Common myeloid progenitor, CD34-positive (primary cell): ENCODE results near the gene YBX3.
A peak's percentile ranks its signal among the peaks of the same experiment; 100 is the strongest.

ENCODE experiments used
- CTCF ChIA-PET: fragments of 350-600 bp; sonication (Branson Sonifier 250); formaldehyde crosslinking; loops from one replicate; lab custom pipeline; 2021; ENCODE audit warnings: antibody characterized with exemption; lab: Charles Lee
- POLR2A ChIA-PET: fragments of 350-600 bp; sonication (Branson Sonifier 250); formaldehyde crosslinking; loops from one replicate; lab custom pipeline; 2021; ENCODE audit warnings: antibody characterized with exemption; lab: Charles Lee
- DNase-seq, 3 donors: peaks; one replicate each; pipeline versions ENCODE4 v3.0.0 to v3.0.0-alpha.2; 2013
- H3K27ac ChIP-seq, 2 experiments: 1 replicate in 1 of 2; 2 replicates in 1 of 2; pipeline ENCODE4 v1.7.0; 2013; ENCODE audit warnings: inconsistent platforms in 2 of 2, low read length in 2 of 2, mild to moderate bottlenecking in 2 of 2, low read depth in 1 of 2, moderate library complexity in 1 of 2; ENCODE audit not compliant: severe bottlenecking in 2 of 2, insufficient read depth in 1 of 2, poor library complexity in 1 of 2
- H3K27me3 ChIP-seq, 5 experiments: replicated peaks in 2 of 5; 1 replicate in 3 of 5; 2 replicates in 2 of 5; pipeline versions ENCODE4 v1.6.1 to v1.7.0; 2013; ENCODE audit warnings: low read length in 4 of 5, mild to moderate bottlenecking in 2 of 5, moderate library complexity in 2 of 5, inconsistent platforms in 1 of 5; ENCODE audit not compliant: insufficient read depth in 5 of 5, control insufficient read depth in 4 of 5
- H3K36me3 ChIP-seq, 4 experiments: 1 replicate in 2 of 4; 2 replicates in 2 of 4; pipeline versions ENCODE4 v1.6.1 to v1.7.0; 2013; ENCODE audit warnings: low read length in 3 of 4, control low read depth in 1 of 4, mild to moderate bottlenecking in 1 of 4; ENCODE audit not compliant: control insufficient read depth in 4 of 4, insufficient read depth in 4 of 4
- H3K4me1 ChIP-seq, 4 experiments: 1 replicate in 3 of 4; 2 replicates in 1 of 4; pipeline versions ENCODE4 v1.6.1 to v1.7.1; 2013; ENCODE audit warnings: low read length in 3 of 4, mild to moderate bottlenecking in 3 of 4, control low read depth in 1 of 4, inconsistent platforms in 1 of 4, moderate library complexity in 1 of 4; ENCODE audit not compliant: control insufficient read depth in 4 of 4, insufficient read depth in 4 of 4; ENCODE audit errors: control extremely low read depth in 1 of 4
- H3K4me3 ChIP-seq, 7 experiments: 1 replicate in 4 of 7; 2 replicates in 3 of 7; pipeline versions ENCODE4 v1.5.1 to v1.7.0; 2013; ENCODE audit warnings: mild to moderate bottlenecking in 7 of 7, low read length in 6 of 7, moderate library complexity in 6 of 7, inconsistent platforms in 2 of 7, low read depth in 2 of 7, control low read depth in 1 of 7; ENCODE audit not compliant: insufficient read depth in 4 of 7, control insufficient read depth in 1 of 7; ENCODE audit errors: extremely low read depth in 1 of 7
- H3K9me3 ChIP-seq, 5 experiments: 1 replicate in 4 of 5; 2 replicates in 1 of 5; pipeline versions ENCODE4 v1.6.1 to v1.7.1; 2013; ENCODE audit warnings: low read length in 4 of 5, mild to moderate bottlenecking in 2 of 5, inconsistent platforms in 1 of 5, low read depth in 1 of 5, moderate library complexity in 1 of 5; ENCODE audit not compliant: control insufficient read depth in 4 of 5, insufficient read depth in 2 of 5; ENCODE audit errors: control extremely low read depth in 1 of 5
- WGBS: methylation state at CpG from one replicate; pipeline ENCODE4 v1.1.5; 2013; ENCODE audit not compliant: insufficient coverage; 5-methylcytosine and 5-hydroxymethylcytosine counted together

Gene YBX3

DNA sequence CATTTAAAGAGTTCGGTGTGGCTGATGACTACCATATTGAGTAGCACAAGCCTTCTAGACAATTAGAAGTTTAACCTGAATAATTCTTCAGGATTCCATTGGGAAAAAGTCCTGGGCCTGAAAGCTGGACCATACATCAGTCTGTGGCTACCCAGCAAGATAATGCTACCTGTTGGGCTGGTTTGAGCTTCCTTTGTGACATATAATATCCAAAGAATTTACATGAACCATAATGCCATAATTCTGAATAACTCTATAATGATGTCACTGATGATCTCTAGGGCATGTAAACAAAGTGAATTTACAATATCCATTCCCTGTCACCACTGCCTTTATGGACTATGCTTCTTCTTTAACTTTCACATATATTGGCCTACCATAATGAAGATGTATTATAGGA is 3.8 kb upstream of the YBX3 start:
- CTCF ChIA-PET: interaction anchor here (0.6 kb wide), 1 partner anchor 23 kb away, joined by 3 read pairs; no protein-coding TSS in a partner anchor

DNA sequence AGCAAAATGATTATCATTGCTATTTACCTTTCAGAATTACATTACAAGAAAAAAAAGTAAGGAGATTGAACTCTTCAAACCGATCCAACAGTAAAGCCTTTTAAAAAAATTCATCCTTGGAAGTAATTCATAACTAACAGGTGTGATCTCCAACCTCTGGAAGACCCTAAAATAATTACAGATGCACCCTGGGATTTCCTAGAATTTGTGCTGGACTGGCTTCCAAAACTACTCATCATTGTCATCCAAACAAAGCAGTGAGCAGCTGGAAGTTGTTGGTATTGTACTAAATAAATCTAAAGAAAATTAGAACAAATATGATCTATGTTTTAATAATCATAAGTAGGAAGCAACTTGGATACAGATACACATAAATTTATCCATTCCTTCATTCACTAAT is 1.9 kb upstream of the YBX3 start:
- H3K36me3 ChIP-seq: no peaks in the 10 kb centered on the region
- POLR2A ChIA-PET: interaction anchor here (0.5 kb wide), 1 partner anchor 327 kb away, joined by 3 read pairs; no protein-coding TSS in a partner anchor
- H3K4me1 ChIP-seq: peaks cover 10 to 34% (median 23%) of the 10 kb centered on the region in 4 experiments
- no peaks in the 10 kb centered on the region for H3K27me3 ChIP-seq
- WGBS: 80% methylated on average over 1 of the region's 1 CpG
- DNase-seq: no peak
- H3K4me3 ChIP-seq: no peak overlapping the region
- no peak overlapping the region for H3K27ac ChIP-seq
- CTCF ChIA-PET: interaction anchor here (1.3 to 2.0 kb wide), 3 partner anchors 9 to 24 kb away, joined by 3 to 5 read pairs (median 3); no protein-coding TSS in a partner anchor
- H3K9me3 ChIP-seq: no peaks in the 10 kb centered on the region

More for the DNA sequence above, 3.8 kb upstream of the YBX3 start:
- H3K4me3 ChIP-seq: no peak overlapping the region
- POLR2A ChIA-PET: interaction anchor here (0.7 kb wide), 1 partner anchor 990 kb away, joined by 3 read pairs; no protein-coding TSS in a partner anchor
- DNase-seq: no peak
- H3K27ac ChIP-seq: no peak overlapping the region
- H3K36me3 ChIP-seq: no peaks in the 10 kb centered on the region
- WGBS: 80% methylated on average over 1 of the region's 1 CpG
- no peaks in the 10 kb centered on the region for H3K27me3 ChIP-seq
- H3K9me3 ChIP-seq: no peaks in the 10 kb centered on the region
- H3K4me1 ChIP-seq: peaks cover 4 to 18% (median 12%) of the 10 kb centered on the region in 4 experiments

DNA sequence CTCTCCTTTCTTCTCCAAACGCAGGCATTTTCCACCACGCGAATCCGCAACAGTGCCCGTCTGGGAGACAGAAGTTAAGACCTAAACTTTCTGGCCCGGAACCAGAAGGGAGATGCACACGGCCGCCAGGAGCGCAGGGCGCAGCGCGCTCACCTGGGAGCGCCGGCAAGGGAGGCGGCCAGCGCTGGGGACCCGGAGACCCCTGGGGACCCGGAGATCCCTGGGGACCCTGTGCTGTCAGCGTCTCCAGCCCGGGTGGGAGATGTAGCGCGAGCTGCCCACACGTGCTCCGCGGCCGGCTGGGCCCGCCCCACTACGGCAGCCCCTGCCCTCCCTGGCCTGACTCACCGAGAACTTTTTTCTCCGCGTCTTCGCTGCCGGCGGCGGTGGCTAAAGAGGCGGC is 620 bp downstream of the YBX3 start:
- Histone ChIP-seq H3K27ac (peak overlapping the region; percentile 97 to 98), H3K27me3 (no peaks in the 10 kb centered on the region), H3K4me1 (peaks cover 10 to 58% (median 45%) of the 10 kb centered on the region in 4 experiments), H3K36me3 (peaks cover 5 to 22% (median 6%) of the 10 kb centered on the region in 4 experiments), H3K4me3 (peak overlapping the region; percentile 87 to 99 (median 94)), H3K9me3 (no peaks in the 10 kb centered on the region)
- ChIA-PET POLR2A (interaction anchor here (0.5 to 1.3 kb wide), 2 partner anchors 11 to 14 kb away, joined by 3 to 4 read pairs; no protein-coding TSS in a partner anchor), CTCF (no interaction called here)
- peak; percentile 52 to 82 (median 70) for DNase-seq
- 0% methylated on average over 29 of the region's 36 CpGs for WGBS

DNA sequence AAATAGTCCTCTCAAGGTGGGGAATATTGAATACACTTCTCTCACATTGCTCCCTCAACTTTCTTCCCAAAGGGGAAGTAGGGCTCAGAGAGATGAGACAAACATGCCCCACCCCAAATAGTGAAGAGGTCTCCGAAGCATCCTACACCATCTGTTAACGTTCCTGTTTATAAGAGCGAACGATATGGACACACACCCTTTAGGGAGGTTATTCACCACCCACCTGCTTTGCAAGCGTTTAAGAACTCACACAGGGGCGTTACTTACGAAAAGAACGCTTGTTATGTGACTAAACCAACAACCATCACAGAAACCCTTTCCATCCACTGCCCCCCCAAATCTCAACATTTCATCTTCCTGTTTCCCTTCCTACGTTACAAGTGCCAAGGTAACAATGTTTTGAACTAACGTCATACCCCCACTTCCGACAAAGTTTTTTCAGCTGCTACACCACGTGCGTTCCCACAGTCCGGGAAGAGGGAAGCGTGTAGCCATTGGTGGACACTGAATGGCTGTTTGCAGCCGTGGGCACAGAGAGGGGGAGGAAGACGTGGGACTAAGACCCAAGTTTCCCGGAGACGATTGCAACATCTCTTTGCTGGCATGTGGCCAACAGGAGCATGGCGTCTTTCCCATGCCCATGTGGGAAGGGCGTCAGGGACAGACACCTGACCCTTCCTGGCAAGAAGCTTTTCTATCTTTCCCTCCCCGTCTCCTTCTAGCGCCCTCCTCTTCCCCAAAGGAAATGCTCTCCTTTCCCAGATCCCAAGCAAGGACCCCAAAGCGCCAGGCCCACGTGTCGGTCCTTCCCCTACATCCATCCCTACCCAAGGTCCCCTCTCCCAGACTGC is 1.2 kb downstream of the YBX3 start:
- DNase-seq: peak; percentile 97 to 99 (median 99)
- Histone ChIP-seq H3K4me1 (peaks cover 10 to 60% (median 48%) of the 10 kb centered on the region in 4 experiments), H3K4me3 (peak overlapping the region; percentile 87 to 99 (median 94)), H3K27ac (peak overlapping the region; percentile 97 to 98), H3K27me3 (no peaks in the 10 kb centered on the region), H3K36me3 (peaks cover 5 to 27% (median 8%) of the 10 kb centered on the region in 4 experiments), H3K9me3 (no peaks in the 10 kb centered on the region)
- 0% methylated on average over 23 of the region's 26 CpGs for WGBS
- ChIA-PET POLR2A (interaction anchor here (1.3 kb wide), 1 partner anchor 13 kb away, joined by 3 read pairs; no protein-coding TSS in a partner anchor), CTCF (no interaction called here)

DNA sequence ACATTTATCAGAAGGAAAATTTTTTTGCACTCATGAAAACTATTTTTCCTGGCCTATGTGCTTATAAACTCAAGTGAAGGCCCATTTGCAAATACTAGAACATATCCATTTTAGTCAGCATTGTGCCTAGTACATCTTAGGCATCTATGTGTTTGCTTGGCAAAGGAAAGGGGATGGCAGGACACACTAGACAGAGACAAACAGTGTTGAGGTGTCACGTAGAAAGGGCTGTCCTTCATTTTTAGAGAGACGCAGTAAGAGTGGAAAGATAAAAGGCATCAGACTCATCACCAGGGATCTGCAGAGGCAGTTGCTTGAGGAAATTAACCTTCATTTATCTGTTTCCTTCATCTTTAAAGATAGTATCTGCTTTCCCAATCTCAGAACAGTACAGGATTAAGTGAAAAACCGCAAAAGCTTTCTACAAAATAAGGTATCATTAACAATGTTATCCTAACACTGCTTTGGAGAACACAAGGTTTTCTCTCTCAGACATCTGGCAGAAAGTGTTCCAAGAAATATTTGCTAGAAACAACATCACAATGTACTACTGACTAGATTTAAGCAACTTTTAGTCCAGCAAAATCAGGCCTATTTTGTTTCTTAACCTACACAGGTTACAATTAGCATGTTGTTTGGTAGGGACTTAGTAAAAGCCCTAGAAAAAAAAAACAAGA is 2.0 kb downstream of the YBX3 start:
- WGBS: 17% methylated on average over 2 of the region's 3 CpGs

DNA sequence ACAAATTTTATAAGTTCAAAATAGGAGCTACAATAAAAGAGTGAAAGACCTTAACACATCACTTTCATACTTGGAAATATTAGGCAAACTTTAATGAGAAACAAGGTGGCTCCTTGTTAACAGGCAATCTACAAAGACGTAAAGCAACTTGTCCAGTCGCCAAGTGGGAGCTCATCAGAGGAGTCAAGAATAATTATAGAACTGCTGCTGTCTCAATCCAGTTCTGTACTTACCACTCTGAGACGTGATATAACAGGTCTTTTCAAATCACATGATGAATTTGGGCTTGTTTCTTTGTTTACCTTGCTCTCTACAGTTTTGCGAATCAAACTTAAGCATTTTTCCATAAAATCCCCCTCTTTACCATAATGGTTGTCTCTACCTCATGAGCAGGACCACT is 3.6 kb downstream of the YBX3 start:
- Histone ChIP-seq H3K27me3 (no peaks in the 10 kb centered on the region), H3K9me3 (no peaks in the 10 kb centered on the region), H3K4me1 (peaks cover 9 to 66% (median 50%) of the 10 kb centered on the region in 4 experiments), H3K4me3 (peak overlapping the region in 3 of 7 experiments; percentile 6 to 19 (median 17)), H3K36me3 (peaks cover 5 to 47% (median 29%) of the 10 kb centered on the region in 4 experiments), H3K27ac (no peak overlapping the region)
- ChIA-PET CTCF (interaction anchor here (2.1 to 2.3 kb wide), 2 partner anchors 14 to 30 kb away, joined by 7 to 8 read pairs; no protein-coding TSS in a partner anchor), POLR2A (no interaction called here)
- WGBS: 87% methylated on average over 3 of the region's 4 CpGs
- no peak for DNase-seq

More for the DNA sequence above, 2.0 kb downstream of the YBX3 start:
- Histone ChIP-seq H3K36me3 (peaks cover 5 to 34% (median 15%) of the 10 kb centered on the region in 4 experiments), H3K9me3 (no peaks in the 10 kb centered on the region), H3K4me3 (peak overlapping the region in 6 of 7 experiments; percentile 92 to 99 (median 96)), H3K4me1 (peaks cover 10 to 61% (median 49%) of the 10 kb centered on the region in 4 experiments), H3K27ac (peak overlapping the region; percentile 97 to 98), H3K27me3 (no peaks in the 10 kb centered on the region)
- DNase-seq: no peak
- POLR2A ChIA-PET: no interaction called here
- CTCF ChIA-PET: interaction anchor here (1.5 kb wide), 1 partner anchor 10 kb away, joined by 5 read pairs; no protein-coding TSS in a partner anchor
